Lower leg skin (tissue), 4 donors: ENCODE measurements around the gene NADK. TPM values are rescaled to one million over a fixed set of nuclear protein-coding genes. Genes with fewer than 3 reads are reported as not detected.

Source experiments
- DNase-seq, 2 donors: peaks; one replicate each; pipeline ENCODE4 v3.0.0-alpha.2; 2019; ENCODE audit warnings: low spot score in 2 of 2
- H3K4me3 ChIP-seq: fragments of 200-600 bp; sonication (generic); 2 replicates; pipeline ENCODE4 v1.5.1; 2017; ENCODE audit warnings: mild to moderate bottlenecking, low read depth; ENCODE audit not compliant: poor library complexity, severe bottlenecking
- CTCF ChIP-seq, 3 donors: fragments of 450-650 bp; IDR thresholded peaks; one replicate each; pipeline ENCODE4 v1.5.1; 2016; ENCODE audit warnings: antibody characterized with exemption in 3 of 3, mild to moderate bottlenecking in 3 of 3, moderate library complexity in 2 of 3
- POLR2A ChIP-seq, 2 donors: fragments of 450-650 bp; IDR thresholded peaks; one replicate each; pipeline ENCODE4 v1.6.1; 2016 to 2017; ENCODE audit warnings: antibody characterized with exemption in 2 of 2, mild to moderate bottlenecking in 1 of 2, moderate library complexity in 1 of 2
- WGBS, 2 donors: methylation state at CpG; one replicate each; pipeline ENCODE4 v1.1.5; 2018; 5-methylcytosine and 5-hydroxymethylcytosine counted together
- intact Hi-C: fragments of 100-400 bp; cut with DNase I; formaldehyde crosslinking; loops from one replicate; pipeline ENCODE4 v1.15.0; 2023; ENCODE audit warnings: low total_unique reads
- total RNA-seq, 4 donors: library from RNA; depleted of rRNA; stranded (reverse); fragments of >200 nt; gene quantifications; one replicate each; pipeline ENCODE4 v1.1.0, GENCODE V29; 2016

NADK gene
- total RNA-seq, 4 donors from 2014 or later = 45.4 to 58.0 (median 54.2) TPM

- no peak overlapping the region for H3K4me3 ChIP-seq
- DNase-seq = no peak
- TF ChIP-seq CTCF (IDR thresholded peaks at IDR 0.05) (no peak), POLR2A (IDR thresholded peaks at IDR 0.05) (no peak)
- intact Hi-C loops = loop anchor here (10.0 kb wide), 1 partner anchor 149 kb away; no protein-coding TSS in a partner anchor
- WGBS, 2 donors = 91 to 94% methylated on average over 12 to 13 of the region's 15 CpGs
Observed at GRCh38 chr1:1755852-1756251, 22.4 kb downstream of the NADK start.

- no peak for DNase-seq
- intact Hi-C loops = loop anchor here (10.0 kb wide), 1 partner anchor 149 kb away; no protein-coding TSS in a partner anchor
- H3K4me3 ChIP-seq = no peak overlapping the region
- TF ChIP-seq POLR2A (IDR thresholded peaks at IDR 0.05) = no peak
- TF ChIP-seq CTCF (IDR thresholded peaks at IDR 0.05) = no peak
- 87 to 91% methylated on average over 19 of the region's 19 CpGs for WGBS, 2 donors
Observed at GRCh38 chr1:1755426-1755825, 22.8 kb downstream of the NADK start.

- 88 to 91% methylated on average over 29 to 36 of the region's 49 CpGs for whole genome bisulfite sequencing, 2 donors
- DNase-seq = no peak
- no peak for TF ChIP-seq CTCF (IDR thresholded peaks at IDR 0.05)
- no peak for TF ChIP-seq POLR2A (IDR thresholded peaks at IDR 0.05)
- no peak overlapping the region for H3K4me3 ChIP-seq
- intact Hi-C loops = loop anchor here (10.0 kb wide), 1 partner anchor 151 kb away; no protein-coding TSS in a partner anchor
Observed at GRCh38 chr1:1754051-1754815, 24.0 kb downstream of the NADK start.

- DNase-seq = no peak
- TF ChIP-seq CTCF (IDR thresholded peaks at IDR 0.05) = no peak
- no peak for TF ChIP-seq POLR2A (IDR thresholded peaks at IDR 0.05)
- H3K4me3 ChIP-seq = no peak overlapping the region
- 82 to 89% methylated on average over 6 to 15 of the region's 16 CpGs for WGBS, 2 donors
- intact Hi-C loops = loop anchor here (10.0 kb wide), 1 partner anchor 151 kb away; no protein-coding TSS in a partner anchor
Observed at GRCh38 chr1:1753607-1754005, 24.7 kb downstream of the NADK start.

- no peak overlapping the region for H3K4me3 ChIP-seq
- no peak for TF ChIP-seq POLR2A (IDR thresholded peaks at IDR 0.05)
- TF ChIP-seq CTCF (IDR thresholded peaks at IDR 0.05) = no peak
- DNase-seq = no peak
- intact Hi-C loops = loop anchor here (10.0 kb wide), 1 partner anchor 152 kb away; no protein-coding TSS in a partner anchor
- WGBS, 2 donors = 77 to 86% methylated on average over 25 to 36 of the region's 37 CpGs
Observed at GRCh38 chr1:1752636-1753606, 25.3 kb downstream of the NADK start.
